SK-N-SH treated with all-trans-retinoic acid at 6 μM for 48 hours (cell line): Measurements from ENCODE around the gene CAMK2A.

Experiments
- BACH2 ChIP-seq: fragments of 250-450 bp; sonication (Bioruptor Pico); IDR thresholded peaks from 2 replicates; pipeline ENCODE4 v1.9.0; 2021; ENCODE audit warnings: mild to moderate bottlenecking, borderline replicate concordance
- CSDC2 ChIP-seq: fragments of 250-450 bp; sonication (Bioruptor Pico); IDR thresholded peaks from 2 replicates; pipeline ENCODE4 v1.5.0; 2020; ENCODE audit warnings: mild to moderate bottlenecking, moderate library complexity
- RARB ChIP-seq: fragments of 250-450 bp; sonication (Bioruptor Pico); IDR thresholded peaks from 2 replicates; pipeline ENCODE4 v1.8.0; 2021; ENCODE audit warnings: mild to moderate bottlenecking, moderate library complexity
- TSHZ2 ChIP-seq: fragments of 250-450 bp; sonication (Bioruptor Pico); IDR thresholded peaks from 2 replicates; pipeline ENCODE4 v1.5.0; 2020; ENCODE audit warnings: mild to moderate bottlenecking, moderate library complexity
- ZC3H10 ChIP-seq: fragments of 250-450 bp; sonication (Bioruptor Pico); IDR thresholded peaks from 2 replicates; pipeline ENCODE4 v1.5.1; 2021; ENCODE audit warnings: mild to moderate bottlenecking, moderate library complexity
- ZFP3 ChIP-seq: fragments of 250-450 bp; sonication (Bioruptor Pico); IDR thresholded peaks from 2 replicates; pipeline ENCODE4 v1.5.0; 2020; ENCODE audit warnings: mild to moderate bottlenecking, moderate library complexity
- ZFP30 ChIP-seq: fragments of 450-650 bp; formaldehyde crosslinking; IDR thresholded peaks from 2 replicates; pipeline ENCODE4 v1.5.0; 2022; ENCODE audit warnings: mild to moderate bottlenecking, moderate library complexity
- ZNF565 ChIP-seq: fragments of 450-650 bp; formaldehyde crosslinking; conservative IDR thresholded peaks from 2 replicates; pipeline ENCODE4 v1.5.0; 2020; ENCODE audit warnings: low read depth, mild to moderate bottlenecking, moderate library complexity
- ZNF8 ChIP-seq: fragments of 450-650 bp; formaldehyde crosslinking; IDR thresholded peaks from 2 replicates; pipeline ENCODE4 v1.5.0; 2020; ENCODE audit warnings: mild to moderate bottlenecking, moderate library complexity

- TF ChIP-seq RARB (CRISPR knock-in tag) (no peak), ZFP30 (no peak), ZFP3 (CRISPR knock-in tag) (no peak), ZC3H10 (CRISPR knock-in tag) (no peak), BACH2 (no peak), TSHZ2 (CRISPR knock-in tag) (no peak), ZNF8 (CRISPR knock-in tag) (no peak), CSDC2 (CRISPR knock-in tag) (no peak), ZNF565 (CRISPR knock-in tag) (no peak)
Measured at GRCh38 chr5:150285114-150285513, 4.5 kb downstream of the CAMK2A start.
